Measurements from ENCODE around the gene VSTM5.
"Not testable (repeated sequence)": the region's sequence is repeated elsewhere in the genome, so short reads cannot be mapped to it uniquely, and the experiment has no call there.

Gene VSTM5

GRCh38 chr11:93807980-93808379, 42.4 kb downstream of the VSTM5 start:
- Histone ChIP-seq H2AFZ (ENCODE audit: low read depth, low read length) (no peak overlapping the region), H3K36me3 (ENCODE audit: insufficient read depth, low read length) (peaks cover 87% of the 10 kb centered on the region), H3K27me3 (ENCODE audit: insufficient read depth, low read length) (no peaks in the 10 kb centered on the region), H3K4me3 (ENCODE audit: low read length) (no peak overlapping the region), H3K9me3 (ENCODE audit: low read length) (no peaks in the 10 kb centered on the region), H3K4me1 (ENCODE audit: insufficient read depth, low read length) (no peaks in the 10 kb centered on the region)

DNA sequence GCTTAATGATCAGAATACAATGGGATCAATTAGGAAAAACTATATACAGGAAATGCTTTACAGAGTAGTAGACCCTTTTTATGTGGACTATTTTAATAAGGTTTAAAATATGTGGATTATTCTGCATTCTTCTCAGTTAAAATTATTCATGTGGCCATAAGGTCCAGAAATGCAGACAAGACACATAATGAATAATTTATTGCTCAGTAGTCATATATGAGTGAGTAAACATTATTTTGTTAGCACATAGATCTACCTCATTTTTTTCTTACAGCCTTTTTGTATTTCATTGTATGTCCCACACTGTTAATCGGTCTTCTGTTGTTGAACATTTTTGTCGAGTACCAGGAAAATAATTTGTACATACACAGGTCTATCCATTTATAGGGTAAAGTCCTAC, 45.5 kb downstream of the VSTM5 start:
- Histone ChIP-seq H3K27me3 (ENCODE audit: insufficient read depth, low read length) (no peaks in the 10 kb centered on the region), H3K4me1 (ENCODE audit: insufficient read depth, low read length) (no peaks in the 10 kb centered on the region), H3K9me3 (ENCODE audit: low read length) (no peaks in the 10 kb centered on the region), H3K4me3 (ENCODE audit: low read length) (no peak overlapping the region), H2AFZ (ENCODE audit: low read depth, low read length) (no peak overlapping the region), H3K36me3 (ENCODE audit: insufficient read depth, low read length) (peaks cover 84% of the 10 kb centered on the region)

- H2AFZ ChIP-seq (ENCODE audit: low read depth, low read length): no peak overlapping the region
- no peaks in the 10 kb centered on the region for H3K27me3 ChIP-seq (ENCODE audit: insufficient read depth, low read length)
- H3K36me3 ChIP-seq (ENCODE audit: insufficient read depth, low read length): peaks cover 86% of the 10 kb centered on the region
- no peaks in the 10 kb centered on the region for H3K4me1 ChIP-seq (ENCODE audit: insufficient read depth, low read length)
- H3K9me3 ChIP-seq (ENCODE audit: low read length): peaks cover 2% of the 10 kb centered on the region
- H3K4me3 ChIP-seq (ENCODE audit: low read length): no peak overlapping the region
Observed at GRCh38 chr11:93801366-93801765, 49.1 kb downstream of the VSTM5 start.

- Histone ChIP-seq H3K4me3 (ENCODE audit: low read length) (no peak overlapping the region), H3K4me1 (ENCODE audit: insufficient read depth, low read length) (no peaks in the 10 kb centered on the region), H3K36me3 (ENCODE audit: insufficient read depth, low read length) (peaks cover 91% of the 10 kb centered on the region), H2AFZ (ENCODE audit: low read depth, low read length) (no peak overlapping the region), H3K9me3 (ENCODE audit: low read length) (peaks cover 2% of the 10 kb centered on the region), H3K27me3 (ENCODE audit: insufficient read depth, low read length) (no peaks in the 10 kb centered on the region)
Observed at GRCh38 chr11:93796441-93797231, 53.8 kb downstream of the VSTM5 start.

GRCh38 chr11:93791493-93791892, 58.9 kb downstream of the VSTM5 start:
- Histone ChIP-seq H3K4me3 (ENCODE audit: low read length) (no peak overlapping the region), H3K36me3 (ENCODE audit: insufficient read depth, low read length) (peaks cover 93% of the 10 kb centered on the region), H3K4me1 (ENCODE audit: insufficient read depth, low read length) (peaks cover 7% of the 10 kb centered on the region), H3K9me3 (ENCODE audit: low read length) (no peaks in the 10 kb centered on the region), H2AFZ (ENCODE audit: low read depth, low read length) (no peak overlapping the region), H3K27me3 (ENCODE audit: insufficient read depth, low read length) (no peaks in the 10 kb centered on the region)

DNA sequence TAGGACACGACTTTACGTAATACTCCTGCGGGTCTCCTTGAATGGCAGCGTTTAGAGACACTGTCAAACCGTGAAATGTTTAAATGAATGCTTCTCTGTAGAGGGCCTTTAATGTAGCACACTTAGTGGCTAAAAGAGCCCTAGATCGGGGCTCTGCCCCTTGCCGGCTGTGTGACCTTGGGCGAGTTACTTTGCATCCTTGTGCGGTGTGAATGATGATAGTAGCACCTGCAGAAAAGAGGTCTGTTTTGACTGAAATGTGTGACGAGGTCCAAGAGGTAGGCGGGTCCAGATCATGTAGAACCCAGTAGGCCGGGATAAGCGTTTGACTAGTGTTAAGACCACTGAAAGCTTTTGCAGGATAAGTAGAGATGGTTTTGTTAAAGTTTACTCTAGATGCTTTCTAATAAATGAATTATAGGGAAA, 65.5 kb downstream of the VSTM5 start:
- H3K36me3 ChIP-seq (ENCODE audit: insufficient read depth, low read length): peaks cover 32% of the 10 kb centered on the region
- H3K4me3 ChIP-seq (ENCODE audit: low read length): peak overlapping the region; percentile 94
- H3K4me1 ChIP-seq (ENCODE audit: insufficient read depth, low read length): peaks cover 17% of the 10 kb centered on the region
- peak overlapping the region; percentile 35 for H2AFZ ChIP-seq (ENCODE audit: low read depth, low read length)
- H3K27me3 ChIP-seq (ENCODE audit: insufficient read depth, low read length): no peaks in the 10 kb centered on the region
- no peaks in the 10 kb centered on the region for H3K9me3 ChIP-seq (ENCODE audit: low read length)

- Histone ChIP-seq H3K36me3 (ENCODE audit: insufficient read depth, low read length) (peaks cover 26% of the 10 kb centered on the region), H3K27me3 (ENCODE audit: insufficient read depth, low read length) (no peaks in the 10 kb centered on the region), H3K4me1 (ENCODE audit: insufficient read depth, low read length) (peaks cover 17% of the 10 kb centered on the region), H2AFZ (ENCODE audit: low read depth, low read length) (peak within 1 kb of the TSS; percentile 35), H3K4me3 (ENCODE audit: low read length) (peak within 1 kb of the TSS; percentile 94), H3K9me3 (ENCODE audit: low read length) (no peaks in the 10 kb centered on the region)
Observed at GRCh38 chr11:93784145-93784934, 66.1 kb downstream of the VSTM5 start, which contains the start of gene MED17. Gene MED17 (plus strand): TSS chr11:93784282. CDS start chr11:93784514, 232 bp downstream.

GRCh38 chr11:93783765-93784144, 66.7 kb downstream of the VSTM5 start:
- Histone ChIP-seq H3K9me3 (ENCODE audit: low read length) (no peaks in the 10 kb centered on the region), H3K36me3 (ENCODE audit: insufficient read depth, low read length) (peaks cover 20% of the 10 kb centered on the region), H3K4me3 (ENCODE audit: low read length) (peak overlapping the region; percentile 94), H3K27me3 (ENCODE audit: insufficient read depth, low read length) (no peaks in the 10 kb centered on the region), H2AFZ (ENCODE audit: low read depth, low read length) (peak overlapping the region; percentile 35), H3K4me1 (ENCODE audit: insufficient read depth, low read length) (peaks cover 17% of the 10 kb centered on the region)

DNA sequence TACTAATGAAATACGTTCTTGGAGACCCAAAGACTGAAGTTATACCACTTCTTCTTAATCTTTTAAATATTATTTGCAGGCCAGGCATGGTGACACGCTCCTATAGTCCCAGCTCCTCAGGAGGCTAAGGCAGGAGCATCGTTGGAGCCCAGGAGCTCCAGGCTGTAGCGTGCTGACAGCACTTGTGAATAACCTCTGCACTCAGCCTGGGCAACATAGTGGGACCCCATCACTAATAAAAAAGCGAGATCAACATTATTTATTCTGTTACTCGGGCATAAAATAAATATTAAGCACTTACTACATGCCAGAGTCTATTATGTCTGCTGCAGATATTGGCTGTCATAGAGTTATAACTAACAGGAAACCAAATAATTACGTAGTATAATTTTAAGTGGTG, 67.1 kb downstream of the VSTM5 start:
- Histone ChIP-seq H3K4me1 (ENCODE audit: insufficient read depth, low read length) (peaks cover 17% of the 10 kb centered on the region), H3K27me3 (ENCODE audit: insufficient read depth, low read length) (no peaks in the 10 kb centered on the region), H3K9me3 (ENCODE audit: low read length) (no peaks in the 10 kb centered on the region), H3K36me3 (ENCODE audit: insufficient read depth, low read length) (peaks cover 17% of the 10 kb centered on the region), H3K4me3 (ENCODE audit: low read length) (peak overlapping the region; percentile 94), H2AFZ (ENCODE audit: low read depth, low read length) (peak overlapping the region; percentile 35)

GRCh38 chr11:93775289-93775688, 75.1 kb downstream of the VSTM5 start:
- H2AFZ ChIP-seq (ENCODE audit: low read depth, low read length): no peak overlapping the region
- no peaks in the 10 kb centered on the region for H3K9me3 ChIP-seq (ENCODE audit: low read length)
- H3K36me3 ChIP-seq (ENCODE audit: insufficient read depth, low read length): no peaks in the 10 kb centered on the region
- no peaks in the 10 kb centered on the region for H3K4me1 ChIP-seq (ENCODE audit: insufficient read depth, low read length)
- H3K27me3 ChIP-seq (ENCODE audit: insufficient read depth, low read length): no peaks in the 10 kb centered on the region
- no peak overlapping the region for H3K4me3 ChIP-seq (ENCODE audit: low read length)

DNA sequence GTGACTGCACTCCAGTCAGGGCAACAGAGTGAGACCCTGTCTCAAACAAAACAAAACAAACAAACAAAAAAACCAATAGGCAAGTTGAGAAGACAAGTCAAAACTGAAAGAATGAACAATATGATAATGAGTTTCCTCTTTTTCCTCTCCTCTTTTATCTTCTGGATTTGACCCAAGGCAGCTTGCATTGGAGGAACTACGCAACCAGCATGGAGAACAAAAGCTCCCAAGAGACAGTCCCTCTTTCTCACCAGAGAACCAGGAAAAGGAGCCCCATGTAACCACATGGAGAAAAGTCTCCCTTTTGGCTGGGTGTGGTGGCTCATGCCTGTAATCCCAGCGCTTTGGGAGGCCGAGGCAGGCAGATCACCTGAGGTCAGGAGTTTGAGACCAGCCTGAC, 75.9 kb downstream of the VSTM5 start:
- H3K27me3 ChIP-seq (ENCODE audit: insufficient read depth, low read length); H3K9me3 ChIP-seq (ENCODE audit: low read length); H3K4me1 ChIP-seq (ENCODE audit: insufficient read depth, low read length); H3K4me3 ChIP-seq (ENCODE audit: low read length); H3K36me3 ChIP-seq (ENCODE audit: insufficient read depth, low read length); H2AFZ ChIP-seq (ENCODE audit: low read depth, low read length): not testable (repeated sequence)

DNA sequence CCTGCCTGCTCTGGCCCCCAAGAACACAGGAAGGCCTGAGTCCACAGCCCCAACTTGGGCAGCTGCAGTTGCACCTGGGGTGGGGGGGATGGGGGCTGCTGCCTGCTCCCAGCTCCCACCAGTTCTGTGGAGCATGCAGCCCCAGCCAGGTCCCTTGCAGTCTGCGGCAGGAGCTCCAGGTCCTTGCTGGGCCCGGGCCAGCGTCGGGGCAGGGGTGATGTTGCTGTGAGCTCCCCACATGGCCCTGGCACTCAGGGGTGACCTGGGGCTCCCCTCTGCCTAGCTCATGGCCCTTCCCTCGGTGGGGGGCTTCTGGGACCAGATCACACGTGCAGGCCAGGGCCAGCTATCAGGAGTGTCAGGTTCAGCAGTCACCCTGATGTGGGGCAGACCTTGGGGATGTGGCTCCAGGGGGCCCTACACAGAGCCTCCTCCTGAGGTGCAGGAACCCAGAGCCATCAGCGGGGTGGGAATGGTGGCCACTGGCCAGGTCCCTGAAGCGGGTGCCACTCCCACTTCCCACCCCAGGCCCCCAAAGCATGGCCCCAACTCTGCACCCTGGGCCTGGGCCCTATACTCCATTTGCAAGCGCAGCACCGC, 76.7 kb downstream of the VSTM5 start:
- H3K9me3 ChIP-seq (ENCODE audit: low read length): no peaks in the 10 kb centered on the region
- no peak overlapping the region for H3K4me3 ChIP-seq (ENCODE audit: low read length)
- H3K27me3 ChIP-seq (ENCODE audit: insufficient read depth, low read length): no peaks in the 10 kb centered on the region
- no peaks in the 10 kb centered on the region for H3K36me3 ChIP-seq (ENCODE audit: insufficient read depth, low read length)
- H3K4me1 ChIP-seq (ENCODE audit: insufficient read depth, low read length): no peaks in the 10 kb centered on the region
- no peak overlapping the region for H2AFZ ChIP-seq (ENCODE audit: low read depth, low read length)

DNA sequence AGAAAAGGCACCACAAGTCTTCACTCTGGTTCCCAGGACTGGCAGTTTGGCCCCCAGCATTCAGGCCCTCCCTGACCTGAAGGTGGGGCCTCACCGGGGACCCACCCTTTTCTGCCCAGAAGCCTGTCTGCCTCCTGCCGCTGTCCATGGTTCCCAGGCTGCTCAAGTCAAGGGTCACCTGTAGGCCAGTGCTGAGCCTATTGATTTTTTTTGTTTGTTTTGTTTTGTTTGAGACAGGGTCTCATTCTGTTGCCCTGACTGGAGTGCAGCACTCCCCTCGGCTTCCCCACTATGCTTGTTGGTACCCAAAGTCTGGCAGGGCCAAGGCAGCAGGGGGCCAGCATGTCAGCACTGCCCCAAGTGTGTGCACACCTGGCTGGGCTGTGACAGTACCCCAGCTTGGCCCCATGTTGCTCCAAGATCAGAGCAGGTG, 77.4 kb downstream of the VSTM5 start:
- Histone ChIP-seq H3K27me3 (ENCODE audit: insufficient read depth, low read length) (no peaks in the 10 kb centered on the region), H3K36me3 (ENCODE audit: insufficient read depth, low read length) (no peaks in the 10 kb centered on the region), H3K9me3 (ENCODE audit: low read length) (no peaks in the 10 kb centered on the region), H2AFZ (ENCODE audit: low read depth, low read length) (no peak overlapping the region), H3K4me1 (ENCODE audit: insufficient read depth, low read length) (no peaks in the 10 kb centered on the region), H3K4me3 (ENCODE audit: low read length) (no peak overlapping the region)
